Effector memory CD4-positive, alpha-beta T cell (primary cell): ENCODE measurements around the gene PAFAH1B1.

ENCODE experiments used
- DNase-seq, 3 donors: peaks; one replicate each; pipeline ENCODE4 v3.0.0-alpha.2; 2020
- H3K27ac ChIP-seq: 2 replicates; pipeline ENCODE4 v1.7.0; 2013; ENCODE audit warnings: mild to moderate bottlenecking, low read length, moderate library complexity; ENCODE audit not compliant: insufficient read depth, poor library complexity, severe bottlenecking
- H3K27me3 ChIP-seq: replicated peaks from 2 replicates; pipeline ENCODE4 v1.7.0; 2013; ENCODE audit warnings: mild to moderate bottlenecking, low read length; ENCODE audit not compliant: insufficient read depth, control insufficient read depth, poor library complexity, severe bottlenecking
- H3K36me3 ChIP-seq: 2 replicates; pipeline ENCODE4 v1.7.0; 2013; ENCODE audit warnings: mild to moderate bottlenecking, low read length, moderate library complexity; ENCODE audit not compliant: control insufficient read depth, insufficient read depth
- H3K4me1 ChIP-seq: 2 replicates; pipeline ENCODE4 v1.7.0; 2013; ENCODE audit warnings: low read length, mild to moderate bottlenecking; ENCODE audit not compliant: control insufficient read depth, insufficient read depth, poor library complexity, severe bottlenecking
- H3K4me3 ChIP-seq: 2 replicates; pipeline ENCODE4 v1.7.0; 2013; ENCODE audit warnings: low read length, low read depth, mild to moderate bottlenecking; ENCODE audit not compliant: insufficient read depth, poor library complexity, severe bottlenecking
- H3K9me3 ChIP-seq: 2 replicates; pipeline ENCODE4 v1.7.0; 2013; ENCODE audit warnings: mild to moderate bottlenecking, low read length, moderate library complexity; ENCODE audit not compliant: control insufficient read depth

The PAFAH1B1 gene

DNA sequence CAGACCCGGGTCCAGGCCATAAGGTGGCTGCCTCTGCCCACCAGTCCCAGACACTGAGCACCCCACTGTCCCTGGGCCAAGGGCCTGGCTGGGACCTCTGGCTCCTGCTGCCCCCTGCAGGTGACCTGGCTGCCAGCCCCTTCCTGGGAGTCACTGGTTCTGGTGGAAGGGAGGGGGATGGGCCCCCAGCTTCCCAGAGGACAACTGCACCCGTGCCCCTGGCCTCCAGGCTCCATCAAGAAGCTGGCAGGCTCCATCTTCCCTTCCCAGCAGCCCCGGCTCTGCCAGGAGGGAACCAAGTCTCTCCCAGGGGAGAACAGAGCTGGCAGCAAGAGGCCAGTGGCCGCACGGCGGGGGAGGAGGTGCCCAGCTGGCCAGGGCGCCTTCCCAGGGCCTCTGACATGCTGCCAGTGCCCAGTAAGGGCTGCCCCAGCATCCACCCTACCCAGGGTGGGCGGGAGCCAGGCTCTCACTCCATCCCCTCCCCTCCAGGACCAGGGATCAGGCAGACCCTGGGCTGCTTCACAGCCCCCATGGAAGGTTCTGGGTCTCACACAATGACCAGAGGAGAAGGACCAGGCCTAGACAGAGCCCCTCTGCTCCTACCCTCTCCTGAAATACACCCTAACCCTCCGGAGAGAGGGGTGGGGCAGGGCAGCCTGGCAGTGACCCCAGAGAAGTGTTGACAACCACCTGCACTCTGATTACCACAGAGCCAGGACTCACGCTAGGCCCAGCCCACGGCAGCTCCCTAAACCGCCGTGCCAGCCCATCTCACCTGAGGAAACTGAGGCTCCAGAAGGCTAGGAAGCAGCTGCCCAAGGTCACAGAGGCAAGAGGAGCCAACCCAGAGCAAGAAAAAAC lies 114.5 kb downstream of the PAFAH1B1 start:
- peak overlapping the region; percentile 18 for H3K27ac ChIP-seq
- peaks cover 26% of the 10 kb centered on the region for H3K4me1 ChIP-seq
- H3K4me3 ChIP-seq, result no peak overlapping the region
- no peaks in the 10 kb centered on the region for H3K9me3 ChIP-seq
- no peaks in the 10 kb centered on the region for H3K27me3 ChIP-seq
- DNase-seq, result no peak
- H3K36me3 ChIP-seq, result peaks cover 18% of the 10 kb centered on the region

DNA sequence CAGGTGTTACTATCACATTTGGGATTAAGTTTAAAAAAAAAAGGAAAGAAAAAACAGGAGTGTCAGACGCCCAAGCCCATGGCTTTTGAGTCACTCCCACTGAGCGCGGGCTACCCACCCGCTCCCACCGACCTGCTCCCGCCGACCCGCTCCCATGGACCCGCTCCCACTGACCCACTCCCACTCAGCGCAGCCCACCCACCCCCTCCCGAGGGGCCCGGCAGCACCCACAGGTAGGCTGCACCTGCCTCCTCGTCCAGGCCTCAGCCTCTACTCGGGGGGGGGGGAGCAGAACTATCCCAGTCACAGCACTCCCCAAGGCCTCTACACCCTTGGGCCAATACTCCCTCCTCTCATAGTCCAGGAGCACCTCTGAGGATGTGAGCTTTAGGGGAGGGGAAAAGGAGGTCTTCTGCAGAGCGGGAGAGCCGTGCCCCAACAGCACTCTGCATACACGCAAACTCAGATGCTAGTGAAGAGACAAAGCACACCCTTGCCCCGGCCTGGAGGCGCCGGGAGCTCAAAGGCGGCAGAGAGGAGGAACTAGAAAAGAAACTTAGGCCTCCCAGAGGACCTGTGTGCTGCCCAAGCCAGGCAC lies 115.2 kb downstream of the PAFAH1B1 start:
- DNase-seq, result no peak
- no peak overlapping the region for H3K27ac ChIP-seq
- peaks cover 13% of the 10 kb centered on the region for H3K36me3 ChIP-seq
- no peak overlapping the region for H3K4me3 ChIP-seq
- H3K9me3 ChIP-seq, result no peaks in the 10 kb centered on the region
- H3K4me1 ChIP-seq, result peaks cover 26% of the 10 kb centered on the region
- no peaks in the 10 kb centered on the region for H3K27me3 ChIP-seq

DNA sequence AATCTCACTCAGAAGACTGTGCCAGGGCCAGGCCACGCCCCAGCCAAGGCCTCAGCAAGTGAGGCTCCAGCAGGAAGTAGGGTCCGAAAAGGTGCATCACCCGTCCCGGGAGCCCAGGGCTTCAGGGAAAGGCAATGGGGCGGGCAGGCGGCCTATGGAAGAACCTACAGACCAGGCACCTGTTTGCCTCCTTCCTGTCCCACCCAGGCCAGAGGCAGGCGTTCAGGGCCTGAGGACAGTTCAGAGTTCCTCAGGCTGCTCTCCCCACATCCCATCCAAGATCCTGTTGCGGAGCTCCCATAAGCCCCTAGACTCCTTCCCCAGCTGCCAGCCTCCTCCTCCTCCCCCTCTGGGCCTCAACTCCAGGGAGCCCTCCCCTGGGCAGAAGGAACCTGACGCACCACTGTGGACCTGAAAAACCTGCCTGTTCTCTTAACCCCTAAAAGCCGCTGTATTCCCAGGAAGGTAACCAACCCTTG lies 115.8 kb downstream of the PAFAH1B1 start:
- H3K27ac ChIP-seq, result no peak overlapping the region
- H3K27me3 ChIP-seq, result no peaks in the 10 kb centered on the region
- H3K4me1 ChIP-seq, result peaks cover 26% of the 10 kb centered on the region
- H3K9me3 ChIP-seq, result no peaks in the 10 kb centered on the region
- peaks cover 7% of the 10 kb centered on the region for H3K36me3 ChIP-seq
- no peak overlapping the region for H3K4me3 ChIP-seq
- no peak for DNase-seq

- Histone ChIP-seq H3K27ac (peak overlapping the region; percentile 51), H3K4me1 (peaks cover 26% of the 10 kb centered on the region)
- DNase-seq, result no peak
Measured at GRCh38 chr17:2710071-2710802, 116.8 kb downstream of the PAFAH1B1 start.

DNA sequence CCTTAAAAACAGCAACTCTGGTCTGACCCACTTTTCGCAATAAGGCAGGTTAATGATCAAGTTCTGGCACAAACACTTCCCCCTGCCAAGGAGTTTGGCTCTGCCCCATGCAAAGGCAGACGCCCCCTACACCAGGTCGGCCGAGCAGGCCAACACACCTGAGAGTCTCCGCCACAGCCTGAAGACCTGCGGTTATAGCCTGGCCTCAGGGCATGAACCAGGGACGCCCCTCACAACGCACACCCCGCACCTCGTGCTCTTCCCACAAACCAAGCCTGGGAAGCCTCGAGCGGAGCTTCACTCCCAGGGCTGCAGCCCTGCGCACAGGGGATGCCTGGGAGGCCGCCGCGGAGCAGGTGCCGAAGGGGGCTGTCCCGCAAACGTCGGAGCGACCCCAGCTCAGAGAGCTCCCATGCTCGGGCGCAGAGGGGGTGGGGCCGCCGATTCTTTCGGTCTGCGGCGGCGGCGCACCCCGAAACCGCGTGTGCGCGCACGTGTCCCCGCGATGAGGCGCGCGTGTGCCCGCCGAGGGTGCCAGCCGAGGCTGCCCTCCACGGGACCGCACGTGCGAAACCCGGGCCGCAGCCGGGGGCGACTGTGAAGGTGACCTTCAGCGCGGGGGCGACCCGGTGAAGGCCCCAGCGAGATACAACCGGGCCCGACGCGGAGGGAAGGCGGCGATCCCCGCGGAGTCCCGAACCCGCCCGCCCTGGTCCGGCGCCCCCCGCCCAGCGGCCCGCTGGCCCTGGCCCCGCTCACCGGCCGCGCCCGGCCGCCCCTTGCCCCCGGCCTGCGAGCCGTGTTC lies 117.6 kb downstream of the PAFAH1B1 start:
- H3K4me3 ChIP-seq, result peak overlapping the region; percentile 69
- DNase-seq, result no peak
- no peaks in the 10 kb centered on the region for H3K27me3 ChIP-seq
- no peaks in the 10 kb centered on the region for H3K9me3 ChIP-seq
- H3K4me1 ChIP-seq, result peaks cover 26% of the 10 kb centered on the region
- H3K36me3 ChIP-seq, result no peaks in the 10 kb centered on the region
- peak overlapping the region; percentile 51 for H3K27ac ChIP-seq

More at GRCh38 chr17:2710071-2710802, 116.8 kb downstream of the PAFAH1B1 start:
- no peaks in the 10 kb centered on the region for H3K9me3 ChIP-seq
- no peaks in the 10 kb centered on the region for H3K27me3 ChIP-seq
- H3K4me3 ChIP-seq, result peak overlapping the region; percentile 60
- no peaks in the 10 kb centered on the region for H3K36me3 ChIP-seq

GRCh38 chr17:2711608-2712299 lies 118.3 kb downstream of the PAFAH1B1 start, which contains the start of gene CLUH:
TSS of gene CLUH (minus strand) at chr17:2711764. CDS start at chr17:2711661, 103 bp downstream.
- H3K9me3 ChIP-seq, result no peaks in the 10 kb centered on the region
- peak; percentile 89 to 93 (median 92) for DNase-seq
- H3K27ac ChIP-seq, result peak within 1 kb of the TSS; percentile 51
- peaks cover 26% of the 10 kb centered on the region for H3K4me1 ChIP-seq
- no peaks in the 10 kb centered on the region for H3K36me3 ChIP-seq
- peak within 1 kb of the TSS; percentile 69 for H3K4me3 ChIP-seq
- H3K27me3 ChIP-seq, result no peaks in the 10 kb centered on the region

DNA sequence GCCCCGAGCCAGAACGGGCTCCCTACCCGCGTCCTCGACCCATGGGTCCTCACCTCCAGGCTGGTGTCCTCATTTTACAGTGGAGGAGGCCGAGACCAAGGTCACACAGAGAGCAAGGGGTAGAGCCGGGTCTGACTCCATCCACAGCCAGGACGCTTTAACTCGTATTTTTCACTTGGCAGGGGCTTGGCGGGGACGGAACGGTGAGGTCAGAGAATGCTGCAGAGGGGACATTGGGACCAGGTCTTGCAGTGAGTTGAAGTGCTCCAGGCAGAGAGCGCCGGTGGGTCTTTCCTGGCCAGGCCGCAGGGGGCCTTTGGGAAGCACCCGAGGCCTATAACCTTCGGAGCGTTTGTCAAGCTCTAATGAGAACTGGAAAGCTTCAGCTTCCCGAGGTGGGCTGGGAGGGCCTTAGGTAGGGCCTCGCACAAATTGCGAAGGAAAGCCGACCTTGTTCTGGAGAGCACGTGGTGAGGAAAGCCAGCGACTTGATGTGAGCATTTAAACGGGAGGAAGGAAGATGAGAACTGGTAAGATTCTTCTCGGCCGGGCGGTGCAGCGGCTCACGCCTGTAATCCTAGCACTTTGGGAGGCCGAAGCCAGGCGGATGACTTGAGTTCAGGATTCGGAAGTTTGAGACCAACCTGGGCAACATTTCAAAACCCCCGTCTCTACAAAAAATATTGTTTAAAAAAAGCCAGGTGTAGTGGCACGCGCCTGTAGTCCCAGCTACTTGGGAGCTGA lies 119.0 kb downstream of the PAFAH1B1 start:
- H3K4me3 ChIP-seq, result peak overlapping the region; percentile 69
- H3K27ac ChIP-seq, result peak overlapping the region; percentile 49

DNA sequence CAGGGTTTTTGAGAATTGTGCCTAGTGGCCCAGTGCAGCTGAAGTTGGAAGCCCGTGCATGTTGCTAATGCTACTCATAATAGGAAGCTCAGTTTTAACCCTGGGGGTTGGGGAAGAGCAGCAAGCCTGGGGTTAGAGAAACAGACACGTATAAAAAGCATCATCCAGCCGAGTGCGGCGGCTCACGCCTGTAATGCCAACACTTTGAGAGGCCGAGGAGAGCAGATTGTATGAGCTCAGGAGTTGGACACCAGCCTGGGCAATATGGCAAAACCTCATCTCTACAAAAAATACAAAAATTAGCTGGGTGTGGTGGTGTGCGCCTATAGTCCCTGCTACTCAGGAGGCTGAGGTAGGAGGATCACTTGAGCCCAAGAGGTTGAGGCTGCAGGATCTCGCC lies 120.4 kb downstream of the PAFAH1B1 start:
- Histone ChIP-seq H3K4me1 (peaks cover 26% of the 10 kb centered on the region), H3K4me3 (no peak overlapping the region), H3K36me3 (no peaks in the 10 kb centered on the region), H3K9me3 (no peaks in the 10 kb centered on the region), H3K27ac (no peak overlapping the region), H3K27me3 (no peaks in the 10 kb centered on the region)
- no peak for DNase-seq

More for the DNA sequence above, 119.0 kb downstream of the PAFAH1B1 start:
- Histone ChIP-seq H3K9me3 (no peaks in the 10 kb centered on the region), H3K4me1 (peaks cover 26% of the 10 kb centered on the region), H3K36me3 (no peaks in the 10 kb centered on the region), H3K27me3 (no peaks in the 10 kb centered on the region)
- DNase-seq, result no peak
